ENCODE measurements around the gene ATXN2. TPM values are rescaled to one million over a fixed set of nuclear protein-coding genes. Genes with fewer than 3 reads are reported as not detected.

The ATXN2 gene
- total RNA-seq, 1 experiment from 2014 or later = 72.9 TPM

DNA sequence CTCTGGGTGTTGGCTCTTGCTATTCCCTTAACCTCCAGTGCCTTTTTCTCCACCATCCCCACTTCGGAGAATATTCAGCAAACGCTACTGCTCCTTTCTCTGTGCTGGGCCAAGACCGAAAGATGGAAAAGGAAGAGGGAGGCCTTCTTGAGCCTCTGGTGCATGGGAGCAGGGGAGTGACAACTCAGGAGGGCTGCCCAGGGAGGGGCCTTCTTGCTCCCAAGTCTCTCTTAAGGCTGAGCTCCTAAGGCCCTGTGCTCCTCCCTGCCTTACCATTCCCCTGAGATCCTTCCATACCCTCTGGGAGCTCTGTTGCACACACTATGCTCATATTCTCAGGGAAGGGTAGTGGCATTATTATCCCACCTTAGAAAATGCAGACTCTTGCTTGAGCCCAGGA, 158.5 kb downstream of the ATXN2 start:
- Histone ChIP-seq H3K18ac (ENCODE audit: insufficient read length, low read depth, low read length) (no peak overlapping the region), H2AFZ (ENCODE audit: low read length) (no peak overlapping the region), H2BK120ac (ENCODE audit: low read depth, low read length, poor library complexity, severe bottlenecking) (no peak overlapping the region), H4K5ac (ENCODE audit: insufficient read length, low read depth, low read length) (no peak overlapping the region), H3K27me3 (ENCODE audit: insufficient read depth, low read length) (no peaks in the 10 kb centered on the region), H3K79me2 (ENCODE audit: insufficient read depth, low read length) (peaks cover 9% of the 10 kb centered on the region; the same call in 1 of the 2 replicates), H3T11ph (ENCODE audit: low read length) (no peak overlapping the region), H2BK12ac (ENCODE audit: insufficient read length, low read depth, low read length) (no peak overlapping the region), H3K79me1 (ENCODE audit: insufficient read depth, low read depth, low read length, poor library complexity, severe bottlenecking) (no peaks in the 10 kb centered on the region), H2BK5ac (ENCODE audit: insufficient read length, low read length) (no peak overlapping the region), H3K23me2 (ENCODE audit: insufficient read length, low read depth, low read length, poor library complexity, severe bottlenecking) (no peaks in the 10 kb centered on the region), H2AK5ac (ENCODE audit: insufficient read length, low read length) (no peak overlapping the region), H4K20me1 (ENCODE audit: control insufficient read depth, insufficient read depth, insufficient read length) (no peaks in the 10 kb centered on the region), H2BK15ac (ENCODE audit: low read depth, low read length) (no peak overlapping the region), H3K4me1 (ENCODE audit: insufficient read depth, low read length) (peaks cover 4% of the 10 kb centered on the region; the same call in 1 of the 2 replicates), H4K91ac (ENCODE audit: insufficient read length, low read depth, low read length) (no peak overlapping the region), H2BK20ac (ENCODE audit: low read depth, low read length, poor library complexity, severe bottlenecking) (no peak overlapping the region), H3K9ac (ENCODE audit: extremely low read depth, insufficient read length, low read length) (no peak overlapping the region), H3K23ac (ENCODE audit: insufficient read length, low read depth, low read length) (no peak overlapping the region), H4K8ac (replicated peaks; ENCODE audit: insufficient read length, low read depth, low read length) (no peak overlapping the region), H3K9me3 (ENCODE audit: control insufficient read depth, low read depth, low read length) (no peaks in the 10 kb centered on the region), H3K56ac (ENCODE audit: insufficient read length, low read depth, low read length) (no peak overlapping the region), H3K4ac (ENCODE audit: low read depth, low read length) (no peak overlapping the region), H3K14ac (ENCODE audit: insufficient read depth, low read length) (no peak overlapping the region), H3K4me2 (ENCODE audit: insufficient read depth, insufficient read length, low read length) (no peak overlapping the region), H3K27ac (ENCODE audit: insufficient read length, low read depth, low read length) (no peak overlapping the region)
- Mint-ChIP-seq H3K4me3 (no peak overlapping the region), H3K27me3 (ENCODE audit: low read depth) (no peaks in the 10 kb centered on the region; the same call in 1 of the 2 replicates), H3K9me3 (no peaks in the 10 kb centered on the region), H3K27ac (peak overlapping the region in 2 of 3 experiments; percentile 15 to 81; a peak in 4 of 7 replicates), H3K36me3 (ENCODE audit: insufficient read depth in 1 of 3, low read depth in 3 of 3) (peaks cover 0 to 16% (median 12%) of the 10 kb centered on the region in 3 experiments; a peak in 6 of 7 replicates), H3K4me1 (peaks cover 35 to 41% of the 10 kb centered on the region in 2 experiments)
- WGBS (ENCODE audit: extremely low coverage, insufficient read length, low lambda C conversion rate) = no CpG with 5 or more reads among the region's 3 CpGs
- DNase-seq = peak; percentile 32
- TF ChIP-seq CTCF (conservative IDR thresholded peaks at IDR 0.05) = no peak

Measured in H9 (cell line).